ENCODE data around the gene FZD10.

The FZD10 gene

GRCh38 chr12:130214686-130215395, 52.6 kb downstream of the FZD10 start:
- DNase-seq = no peak

Data from inflammatory macrophage treated with lipopolysaccharide for 1 hour (primary cell).